Type B pancreatic cell (in vitro differentiated cells): ENCODE data around the gene DHRS7B. TPM values are rescaled to one million over a fixed set of nuclear protein-coding genes. Genes with fewer than 3 reads are reported as not detected.
"Not testable (repeated sequence)": the region's sequence is repeated elsewhere in the genome, so short reads cannot be mapped to it uniquely, and the experiment has no call there.

Source experiments
- DNase-seq: peaks from one replicate; pipeline ENCODE4 v3.0.0; 2021; ENCODE audit warnings: mixed read lengths; ENCODE audit not compliant: unreplicated experiment; ENCODE audit errors: extremely low spot score
- H3K27ac Mint-ChIP-seq: 2 replicates; pipeline ENCODE4 v1.8.0; 2021; ENCODE audit warnings: mild to moderate bottlenecking, mixed read lengths
- H3K27me3 Mint-ChIP-seq: 2 replicates; pipeline ENCODE4 v1.8.0; 2021; ENCODE audit warnings: mixed read lengths
- H3K36me3 Mint-ChIP-seq: 2 replicates; pipeline ENCODE4 v1.8.0; 2021; ENCODE audit warnings: mixed read lengths
- H3K4me1 Mint-ChIP-seq: one replicate; pipeline ENCODE4 v1.8.0; 2021; ENCODE audit warnings: mixed read lengths; ENCODE audit not compliant: unreplicated experiment
- H3K4me3 Mint-ChIP-seq: 2 replicates; pipeline ENCODE4 v1.8.0; 2021; ENCODE audit warnings: mild to moderate bottlenecking, mixed read lengths
- H3K9me3 Mint-ChIP-seq: 2 replicates; pipeline ENCODE4 v1.8.0; 2021; ENCODE audit warnings: mixed read lengths
- CTCF ChIP-seq: fragments of 200-600 bp; sonication (generic); conservative IDR thresholded peaks from 2 replicates; pipeline ENCODE4 v1.5.0; 2021; ENCODE audit warnings: antibody characterized with exemption, mild to moderate bottlenecking
- total RNA-seq: library from RNA; stranded (reverse); gene quantifications from 2 replicates; pipeline ENCODE4 v1.2.1, GENCODE V29; 2021; ENCODE audit warnings: low replicate concordance

Gene DHRS7B
- total RNA-seq, 1 donor from 2014 or later: 17.5 TPM

GRCh38 chr17:21105064-21105894 lies 21.5 kb upstream of the DHRS7B start:
- Mint-ChIP-seq H3K9me3 (no peaks in the 10 kb centered on the region), H3K4me3 (no peak overlapping the region), H3K4me1 (no peaks in the 10 kb centered on the region), H3K27me3 (peaks cover 2% of the 10 kb centered on the region), H3K27ac (no peak overlapping the region), H3K36me3 (no peaks in the 10 kb centered on the region)
- no peak for DNase-seq
- TF ChIP-seq CTCF: no peak

- no peaks in the 10 kb centered on the region for H3K9me3 Mint-ChIP-seq
- no peaks in the 10 kb centered on the region for H3K36me3 Mint-ChIP-seq
- no peak overlapping the region for H3K4me3 Mint-ChIP-seq
- no peak overlapping the region for H3K27ac Mint-ChIP-seq
- TF ChIP-seq CTCF: no peak
- H3K27me3 Mint-ChIP-seq: peaks cover 2% of the 10 kb centered on the region
- H3K4me1 Mint-ChIP-seq: no peaks in the 10 kb centered on the region
- no peak for DNase-seq
These were observed 20.4 kb upstream of the DHRS7B start for GRCh38 chr17:21106316-21106715.

GRCh38 chr17:21107067-21107650 lies 19.6 kb upstream of the DHRS7B start:
- not testable (repeated sequence) for H3K4me3 Mint-ChIP-seq, H3K4me1 Mint-ChIP-seq, H3K9me3 Mint-ChIP-seq, H3K27me3 Mint-ChIP-seq, DNase-seq, H3K36me3 Mint-ChIP-seq, H3K27ac Mint-ChIP-seq

GRCh38 chr17:21108651-21109050 lies 18.1 kb upstream of the DHRS7B start:
- no peak overlapping the region for H3K4me3 Mint-ChIP-seq
- H3K36me3 Mint-ChIP-seq: no peaks in the 10 kb centered on the region
- DNase-seq: no peak
- no peak overlapping the region for H3K27ac Mint-ChIP-seq
- no peaks in the 10 kb centered on the region for H3K9me3 Mint-ChIP-seq
- no peaks in the 10 kb centered on the region for H3K4me1 Mint-ChIP-seq
- no peak for TF ChIP-seq CTCF
- peaks cover 2% of the 10 kb centered on the region for H3K27me3 Mint-ChIP-seq

- no peak overlapping the region for H3K27ac Mint-ChIP-seq
- H3K27me3 Mint-ChIP-seq: peaks cover 21% of the 10 kb centered on the region
- no peak overlapping the region for H3K4me3 Mint-ChIP-seq
These were observed 13.6 kb upstream of the DHRS7B start for GRCh38 chr17:21113049-21113690.

More at GRCh38 chr17:21113049-21113690, 13.6 kb upstream of the DHRS7B start:
- DNase-seq: no peak
- TF ChIP-seq CTCF: no peak
- Mint-ChIP-seq H3K9me3 (no peaks in the 10 kb centered on the region), H3K36me3 (no peaks in the 10 kb centered on the region), H3K4me1 (no peaks in the 10 kb centered on the region)
